ENCODE data around the gene ZIC5. TPM values are rescaled to one million over a fixed set of nuclear protein-coding genes. Genes with fewer than 3 reads are reported as not detected.

Gene ZIC5
- not detected for total RNA-seq

DNA sequence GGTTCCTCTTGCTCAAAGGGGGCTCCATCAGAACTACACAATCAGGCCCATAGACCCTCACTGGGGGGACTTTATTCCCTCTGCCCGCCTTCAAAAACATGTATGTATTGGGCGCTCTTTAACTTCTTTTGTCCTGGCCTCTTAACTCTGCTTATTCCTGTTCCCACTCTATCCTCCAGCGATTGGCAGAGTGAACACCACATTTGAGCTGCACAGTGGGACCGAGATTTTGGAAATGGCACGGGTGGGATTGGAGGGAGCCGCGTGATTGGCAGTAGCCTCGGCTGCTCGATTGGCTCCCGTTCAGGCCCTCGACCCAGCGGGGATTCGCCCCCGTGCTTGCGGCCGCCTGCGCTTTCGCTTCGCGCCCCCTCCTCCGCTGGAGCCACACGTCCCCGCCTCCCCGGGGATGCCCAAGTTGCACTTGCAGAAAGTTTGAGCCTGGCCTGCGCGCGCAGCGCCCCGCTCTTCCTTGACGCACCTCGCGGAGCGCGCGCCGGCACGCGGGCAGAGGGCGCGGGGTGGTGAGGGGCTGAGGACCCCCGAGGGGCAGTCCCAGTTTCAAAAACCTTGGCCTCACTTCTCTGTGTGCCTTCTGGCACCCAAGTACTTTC, at the start of gene ZIC5:
TSS of gene ZIC5 (minus strand) at position 192 of the 614 bp plus-strand sequence. CDS start at position 28, 164 bp downstream.
- DNase-seq, result no peak
- H3K27me3 Mint-ChIP-seq (ENCODE audit: low read depth), result peaks cover 75% of the 10 kb centered on the region
- peak within 1 kb of the TSS; percentile 11 for H3K4me3 Mint-ChIP-seq
- no peak for ATAC-seq
- peaks cover 16% of the 10 kb centered on the region for H3K9me3 Mint-ChIP-seq
- H3K4me1 Mint-ChIP-seq (ENCODE audit: low read depth), result peaks cover 18% of the 10 kb centered on the region
- peaks cover 2% of the 10 kb centered on the region for H3K36me3 Mint-ChIP-seq (ENCODE audit: insufficient read depth)

DNA sequence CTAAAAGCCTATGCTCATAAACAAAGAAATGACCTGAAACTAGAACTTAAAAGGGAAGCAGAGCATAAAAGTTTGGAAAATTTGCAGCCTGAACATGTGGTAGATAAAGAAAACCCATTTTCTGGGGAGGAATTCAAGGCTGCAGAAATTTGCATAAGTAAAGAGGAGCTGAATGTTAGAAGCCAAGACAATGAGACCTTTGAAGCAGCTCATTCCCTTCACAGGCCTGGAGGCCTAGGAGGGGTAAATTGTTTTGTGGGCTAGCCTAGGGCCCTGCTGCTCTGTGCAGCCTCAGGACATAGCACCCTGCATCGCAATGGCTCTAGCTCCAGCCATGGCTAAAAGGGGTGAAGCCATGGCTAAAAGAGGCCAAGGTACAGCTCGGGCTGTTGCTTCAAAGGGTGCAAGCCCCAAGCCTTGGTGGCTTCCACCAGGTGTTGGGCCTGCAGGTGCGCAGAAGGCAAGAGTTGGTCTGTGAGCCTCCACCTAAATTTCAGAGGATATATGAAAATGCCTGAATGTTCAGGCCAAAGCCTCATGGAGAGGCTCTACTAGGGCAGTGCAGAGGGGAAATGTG, 48.3 kb upstream of the ZIC5 start:
- H3K27me3 Mint-ChIP-seq (ENCODE audit: low read depth), result peaks cover 3% of the 10 kb centered on the region
- no peak for ATAC-seq
- peaks cover 3% of the 10 kb centered on the region for H3K9me3 Mint-ChIP-seq
- no peaks in the 10 kb centered on the region for H3K4me1 Mint-ChIP-seq (ENCODE audit: low read depth)
- H3K36me3 Mint-ChIP-seq (ENCODE audit: insufficient read depth), result no peaks in the 10 kb centered on the region
- no peak for DNase-seq
- no peak overlapping the region for H3K4me3 Mint-ChIP-seq

DNA sequence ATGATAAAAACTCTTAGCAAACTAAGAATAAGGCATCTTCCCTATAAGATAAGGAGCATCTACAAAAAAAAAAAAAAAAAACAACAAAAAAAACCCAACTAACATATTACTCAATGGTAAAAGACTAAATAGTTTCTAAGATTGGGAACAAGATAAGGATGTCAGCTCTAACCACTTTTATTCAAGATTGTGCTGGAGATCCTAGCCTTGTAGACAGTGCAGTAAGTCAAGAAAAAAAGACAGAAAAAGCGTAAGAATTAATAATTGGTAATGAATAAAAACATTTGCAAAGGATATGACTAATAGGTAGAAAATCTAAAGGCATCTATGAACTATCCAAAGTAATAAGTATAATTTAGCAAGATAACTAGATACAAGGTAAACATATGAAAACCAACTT, 43.1 kb upstream of the ZIC5 start:
- no peak overlapping the region for H3K4me3 Mint-ChIP-seq
- DNase-seq (no peak), ATAC-seq (no peak)
- H3K27me3 Mint-ChIP-seq (ENCODE audit: low read depth), result peaks cover 20% of the 10 kb centered on the region
- no peaks in the 10 kb centered on the region for H3K36me3 Mint-ChIP-seq (ENCODE audit: insufficient read depth)
- H3K9me3 Mint-ChIP-seq, result peaks cover 3% of the 10 kb centered on the region
- no peaks in the 10 kb centered on the region for H3K4me1 Mint-ChIP-seq (ENCODE audit: low read depth)

DNA sequence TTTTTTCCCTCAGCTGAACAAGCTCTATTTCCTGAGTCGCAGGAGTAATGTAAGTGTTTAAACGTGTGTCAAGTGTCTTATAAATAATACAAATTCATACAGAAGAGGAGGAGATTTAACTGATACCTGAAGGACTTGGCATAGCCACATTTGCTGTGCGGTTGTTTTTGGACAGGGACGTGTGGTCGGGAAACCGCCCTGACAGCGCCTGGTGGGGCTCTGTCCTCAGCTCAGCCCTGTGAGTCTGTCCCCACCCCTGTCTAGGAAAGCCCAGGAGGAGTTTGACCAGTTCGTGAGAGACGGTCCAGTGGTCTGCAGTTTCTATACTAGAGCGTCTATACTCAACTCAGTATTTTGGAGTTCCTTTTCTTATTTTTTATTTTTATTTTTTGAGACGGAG, 26.7 kb upstream of the ZIC5 start:
- Mint-ChIP-seq H3K9me3 (peaks cover 7% of the 10 kb centered on the region), H3K36me3 (ENCODE audit: insufficient read depth) (no peaks in the 10 kb centered on the region), H3K4me1 (ENCODE audit: low read depth) (peaks cover 8% of the 10 kb centered on the region), H3K27me3 (ENCODE audit: low read depth) (peaks cover 74% of the 10 kb centered on the region), H3K4me3 (no peak overlapping the region)
- no peak for DNase-seq
- ATAC-seq, result no peak

DNA sequence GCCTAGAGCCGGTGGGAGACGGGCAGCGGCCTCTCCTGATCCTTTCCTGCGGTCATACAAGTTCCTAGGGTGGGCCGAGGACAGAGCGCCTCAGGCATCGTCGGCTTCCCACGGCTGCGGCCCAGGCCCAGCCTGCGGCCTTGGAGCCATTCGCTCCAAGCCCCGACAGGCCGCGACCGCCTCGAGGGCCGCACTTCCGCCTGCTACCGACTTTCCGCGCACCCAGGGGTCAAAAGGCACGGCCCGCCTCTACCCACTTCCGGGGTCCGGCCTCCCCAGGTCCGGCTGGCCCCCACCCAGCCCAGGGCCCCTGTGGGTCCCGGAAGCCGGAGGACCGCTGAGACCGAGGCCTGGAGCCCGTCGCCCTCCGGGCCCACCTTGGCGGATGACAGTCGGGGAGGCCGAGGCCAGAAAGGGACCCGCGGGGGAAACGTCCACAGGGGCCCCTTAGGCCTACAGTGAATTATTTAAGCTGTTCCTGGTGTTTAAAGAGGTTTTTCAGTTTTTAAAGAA, 26.2 kb upstream of the ZIC5 start:
- Mint-ChIP-seq H3K4me3 (no peak overlapping the region), H3K36me3 (ENCODE audit: insufficient read depth) (no peaks in the 10 kb centered on the region), H3K27me3 (ENCODE audit: low read depth) (peaks cover 74% of the 10 kb centered on the region), H3K9me3 (peaks cover 7% of the 10 kb centered on the region), H3K4me1 (ENCODE audit: low read depth) (peaks cover 10% of the 10 kb centered on the region)
- no peak for ATAC-seq
- no peak for DNase-seq

DNA sequence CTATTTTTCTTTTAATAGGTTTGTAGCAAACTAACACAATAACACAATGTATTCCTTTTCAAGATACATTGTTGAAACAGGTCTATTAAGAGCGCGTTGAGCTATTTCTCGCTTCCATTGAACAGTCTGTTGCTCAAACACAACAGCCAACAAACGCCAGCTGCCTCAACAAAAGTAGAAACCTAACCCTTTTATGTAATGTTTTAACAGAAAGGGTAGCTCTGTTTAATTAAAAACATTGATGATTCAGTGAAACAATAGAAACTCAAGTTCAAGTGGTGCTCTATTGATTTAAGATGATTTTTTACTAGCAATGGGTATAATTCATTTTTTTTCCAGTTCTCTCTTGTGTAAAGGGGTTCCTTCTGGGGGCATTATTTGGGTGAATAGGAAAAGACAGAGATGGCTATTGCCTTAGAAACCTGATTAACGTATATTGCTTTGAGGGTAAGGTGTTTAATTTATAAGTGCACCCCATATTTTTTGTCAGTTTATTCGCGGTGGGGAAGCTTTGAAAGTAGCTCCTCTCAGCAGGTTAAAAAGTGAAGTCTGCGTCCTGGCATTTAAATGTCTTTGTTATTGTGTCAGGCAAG, 24.9 kb upstream of the ZIC5 start:
- Mint-ChIP-seq H3K4me1 (ENCODE audit: low read depth) (peaks cover 7% of the 10 kb centered on the region), H3K4me3 (no peak overlapping the region), H3K9me3 (peaks cover 7% of the 10 kb centered on the region), H3K36me3 (ENCODE audit: insufficient read depth) (no peaks in the 10 kb centered on the region), H3K27me3 (ENCODE audit: low read depth) (peaks cover 80% of the 10 kb centered on the region)
- DNase-seq (no peak), ATAC-seq (no peak)

DNA sequence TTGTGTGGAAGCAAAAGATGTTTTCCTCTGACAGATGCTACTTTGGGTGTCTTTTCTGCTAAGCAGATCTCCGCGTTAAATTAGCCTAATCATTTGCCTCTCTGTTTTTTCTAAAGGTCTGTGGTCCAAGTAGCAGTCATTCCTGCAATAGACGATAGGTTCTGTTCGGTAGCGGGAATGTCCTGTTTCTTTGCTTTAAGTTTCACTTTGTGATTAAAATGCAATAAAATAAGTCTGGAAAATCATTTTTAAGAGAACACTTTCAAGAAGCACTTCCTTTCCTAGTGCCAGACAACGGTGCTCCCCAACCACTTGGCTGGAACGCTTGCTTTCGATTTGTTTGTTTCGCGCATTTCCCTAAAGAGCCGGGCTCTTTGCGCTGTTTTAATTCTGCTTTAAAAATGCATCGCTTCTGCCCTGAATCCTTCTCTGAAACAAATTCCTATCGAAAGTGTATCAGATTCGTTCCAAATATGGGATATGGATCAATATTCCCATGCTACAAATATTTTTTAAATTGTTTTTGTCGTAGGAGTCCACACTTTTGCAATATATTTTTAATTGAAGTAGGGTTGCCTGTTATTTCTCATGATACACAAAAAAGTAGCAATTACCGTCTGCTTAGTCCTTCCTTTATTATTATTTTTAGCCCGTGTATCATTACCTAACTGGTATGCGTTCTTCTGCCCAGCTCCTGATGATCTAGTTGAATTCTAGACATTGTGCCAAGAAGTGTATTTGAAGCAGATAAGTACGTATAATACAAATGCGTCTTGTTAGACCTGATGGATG, 24.2 kb upstream of the ZIC5 start:
- ATAC-seq (no peak), DNase-seq (no peak)
- Mint-ChIP-seq H3K9me3 (peaks cover 7% of the 10 kb centered on the region), H3K4me1 (ENCODE audit: low read depth) (peaks cover 5% of the 10 kb centered on the region), H3K27me3 (ENCODE audit: low read depth) (peaks cover 84% of the 10 kb centered on the region), H3K4me3 (no peak overlapping the region), H3K36me3 (ENCODE audit: insufficient read depth) (no peaks in the 10 kb centered on the region)

DNA sequence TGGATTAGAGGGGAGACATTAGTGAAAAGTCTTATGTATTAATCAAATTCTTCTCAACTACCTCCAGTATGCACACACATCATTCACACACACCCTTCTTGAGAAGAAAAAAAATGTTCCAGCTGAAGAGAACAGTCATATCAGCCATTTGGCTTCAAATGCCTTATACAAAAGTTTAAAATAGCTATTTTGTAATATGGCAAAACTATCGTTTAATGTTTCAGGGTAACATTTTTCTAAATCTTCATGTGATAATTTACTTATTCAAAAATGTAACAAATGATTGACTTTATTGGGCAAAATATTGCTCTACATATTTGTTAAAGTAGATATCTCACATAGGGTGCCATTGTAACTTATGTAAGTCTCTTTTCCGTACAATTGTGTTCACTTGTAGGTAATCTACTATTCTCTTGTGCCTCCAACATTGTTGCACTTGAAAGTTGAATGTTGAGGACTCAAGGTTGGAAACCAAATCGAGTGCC, 23.6 kb upstream of the ZIC5 start:
- Mint-ChIP-seq H3K4me3 (no peak overlapping the region), H3K36me3 (ENCODE audit: insufficient read depth) (no peaks in the 10 kb centered on the region), H3K9me3 (peaks cover 7% of the 10 kb centered on the region), H3K4me1 (ENCODE audit: low read depth) (peaks cover 9% of the 10 kb centered on the region), H3K27me3 (ENCODE audit: low read depth) (peaks cover 87% of the 10 kb centered on the region)
- DNase-seq (no peak), ATAC-seq (no peak)

DNA sequence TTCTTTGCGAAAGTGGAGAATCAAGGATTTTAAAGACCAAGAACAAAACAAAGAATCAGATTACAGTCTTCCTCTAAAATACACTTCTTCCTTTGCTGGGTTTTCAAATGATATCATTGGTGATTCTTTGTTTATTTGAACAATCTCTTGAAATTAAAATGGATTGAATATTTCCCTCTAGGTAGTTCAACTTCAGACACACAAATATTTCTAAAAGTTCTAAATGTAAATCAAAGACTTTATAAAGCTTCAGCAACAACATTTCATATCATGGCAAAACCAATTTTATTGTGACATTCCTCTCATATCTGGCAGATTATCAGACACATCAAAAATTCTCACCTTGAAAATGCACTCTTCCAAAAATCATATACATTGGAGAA, 23.1 kb upstream of the ZIC5 start:
- ATAC-seq (no peak), DNase-seq (no peak)
- no peak overlapping the region for H3K4me3 Mint-ChIP-seq
- peaks cover 7% of the 10 kb centered on the region for H3K9me3 Mint-ChIP-seq
- no peaks in the 10 kb centered on the region for H3K36me3 Mint-ChIP-seq (ENCODE audit: insufficient read depth)
- H3K27me3 Mint-ChIP-seq (ENCODE audit: low read depth), result peaks cover 89% of the 10 kb centered on the region
- peaks cover 14% of the 10 kb centered on the region for H3K4me1 Mint-ChIP-seq (ENCODE audit: low read depth)

DNA sequence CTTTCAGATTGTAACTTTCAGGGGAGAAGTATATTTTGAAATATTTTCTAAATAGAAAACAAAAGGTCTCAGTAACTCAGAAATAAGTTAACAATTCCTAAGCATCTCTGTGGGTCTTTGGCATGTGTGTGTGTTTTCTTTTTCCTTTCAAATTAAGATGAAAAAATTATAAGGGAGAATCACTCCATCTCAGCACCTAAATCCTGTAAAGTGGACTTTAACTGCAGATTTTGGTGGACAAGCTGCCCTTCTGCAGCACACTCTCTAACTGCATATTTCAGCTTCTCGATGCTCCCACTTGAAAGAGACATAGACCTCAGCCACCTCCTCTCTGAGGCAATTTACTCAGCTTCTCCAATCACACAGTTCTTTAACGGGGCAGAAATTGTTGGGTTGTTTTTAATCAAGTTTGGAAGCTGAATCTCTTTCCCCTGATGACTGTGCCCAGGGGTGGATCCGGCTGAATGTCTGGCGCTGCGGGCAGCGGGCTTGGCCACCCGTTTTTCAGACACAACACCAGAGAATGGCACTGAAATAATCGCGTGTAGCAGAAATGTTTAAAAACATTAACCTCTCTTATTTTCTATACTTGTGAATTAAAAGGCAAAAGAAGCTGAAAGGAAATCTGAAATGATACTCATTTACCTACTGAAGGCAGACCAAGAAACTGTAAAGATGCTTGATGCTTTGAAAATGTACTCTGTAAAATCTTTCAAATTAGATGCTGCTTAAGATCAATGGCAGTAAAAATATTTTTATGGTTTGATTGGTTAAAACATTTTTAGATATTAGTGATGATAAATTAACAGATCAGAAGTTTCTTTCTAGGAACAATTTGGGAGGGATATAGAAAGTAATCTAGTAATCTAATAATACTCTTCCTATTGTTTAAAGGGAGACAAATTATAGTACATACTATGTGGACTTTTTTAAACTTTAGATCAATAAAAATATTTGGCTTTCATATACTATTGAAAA, 22.4 kb upstream of the ZIC5 start:
- no peaks in the 10 kb centered on the region for H3K36me3 Mint-ChIP-seq (ENCODE audit: insufficient read depth)
- peaks cover 14% of the 10 kb centered on the region for H3K4me1 Mint-ChIP-seq (ENCODE audit: low read depth)
- peaks cover 90% of the 10 kb centered on the region for H3K27me3 Mint-ChIP-seq (ENCODE audit: low read depth)
- H3K4me3 Mint-ChIP-seq, result no peak overlapping the region
- DNase-seq, result no peak
- peaks cover 7% of the 10 kb centered on the region for H3K9me3 Mint-ChIP-seq
- ATAC-seq, result no peak

DNA sequence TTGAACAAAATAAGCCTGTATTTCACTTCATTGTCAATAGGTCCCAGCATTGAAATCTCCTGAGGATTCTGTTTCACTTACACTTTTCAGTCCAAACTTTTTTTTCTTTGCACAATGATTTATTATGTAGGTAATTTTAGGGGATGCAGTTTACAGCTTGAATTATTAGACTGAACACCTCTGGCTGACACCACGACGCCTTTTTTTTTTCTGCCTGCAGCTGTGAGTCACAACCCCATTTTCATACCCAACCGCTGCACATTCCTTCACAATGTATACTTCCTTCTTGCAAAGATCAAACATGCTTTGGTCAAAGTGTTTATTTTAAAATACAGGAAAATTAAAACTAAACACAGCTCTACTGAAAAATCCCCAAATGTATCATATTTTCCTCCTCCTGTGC, 21.4 kb upstream of the ZIC5 start:
- no peaks in the 10 kb centered on the region for H3K36me3 Mint-ChIP-seq (ENCODE audit: insufficient read depth)
- H3K4me3 Mint-ChIP-seq, result no peak overlapping the region
- H3K27me3 Mint-ChIP-seq (ENCODE audit: low read depth), result peaks cover 89% of the 10 kb centered on the region
- ATAC-seq (no peak), DNase-seq (no peak)
- peaks cover 14% of the 10 kb centered on the region for H3K4me1 Mint-ChIP-seq (ENCODE audit: low read depth)
- H3K9me3 Mint-ChIP-seq, result peaks cover 7% of the 10 kb centered on the region

DNA sequence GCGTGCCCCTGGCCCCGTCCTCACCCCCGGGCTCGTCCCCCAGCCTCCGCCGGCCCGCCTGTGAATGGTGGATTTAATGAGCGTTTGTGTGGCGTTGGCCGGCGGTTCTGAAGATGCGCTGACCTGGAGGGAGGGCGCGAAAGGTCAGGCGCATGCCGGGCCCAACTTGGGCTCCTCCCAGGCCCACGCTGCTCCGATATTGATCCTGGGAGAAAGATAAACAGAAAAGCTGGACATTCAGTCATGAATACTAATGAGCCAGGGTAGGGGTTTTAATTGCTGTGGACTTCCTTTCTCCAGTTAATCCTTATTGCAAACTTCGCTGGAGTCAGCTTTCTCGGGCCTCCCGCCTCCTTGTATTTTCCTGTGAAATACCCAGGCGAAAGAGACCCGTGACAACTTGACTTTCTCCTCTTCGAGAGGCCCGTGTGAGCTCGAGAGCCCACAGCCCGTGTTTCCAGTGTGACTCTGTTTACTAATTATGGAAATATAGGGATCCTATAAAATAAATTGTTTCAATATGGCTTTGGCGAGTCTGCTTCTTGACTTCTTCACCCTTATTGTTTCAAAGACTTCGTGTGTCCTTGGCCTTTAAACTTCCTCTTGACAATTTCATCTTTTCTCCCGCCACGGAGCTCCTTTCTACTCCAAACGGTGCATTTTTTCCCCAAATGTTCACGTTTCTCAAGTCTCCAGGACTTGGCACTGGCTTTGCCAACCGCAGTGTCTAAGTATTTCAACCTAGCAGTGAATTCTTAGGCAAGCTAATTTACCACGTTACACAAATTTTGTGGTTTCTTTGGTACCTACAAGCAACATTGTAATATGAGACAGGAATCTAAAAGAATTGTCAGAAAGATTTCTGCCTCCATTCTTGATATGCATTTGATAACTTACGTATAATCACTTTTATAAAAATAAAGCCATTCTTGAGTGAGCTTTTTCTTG, 20.5 kb upstream of the ZIC5 start:
- no peak for DNase-seq
- no peak overlapping the region for H3K4me3 Mint-ChIP-seq
- peaks cover 14% of the 10 kb centered on the region for H3K4me1 Mint-ChIP-seq (ENCODE audit: low read depth)
- no peak for ATAC-seq
- H3K36me3 Mint-ChIP-seq (ENCODE audit: insufficient read depth), result no peaks in the 10 kb centered on the region
- H3K9me3 Mint-ChIP-seq, result peaks cover 7% of the 10 kb centered on the region
- peaks cover 94% of the 10 kb centered on the region for H3K27me3 Mint-ChIP-seq (ENCODE audit: low read depth)

Measured in activated T-cell treated with anti-CD3 and anti-CD28 coated beads, Interleukin-2, amount 50 U/mL, for 4 hours (primary cell).